Measurements from ENCODE around the gene SYT7.

The SYT7 gene

GRCh38 chr11:61552108-61552635 lies 28.7 kb downstream of the SYT7 start:
- no peak for DNase-seq

- DNase-seq = no peak
Measured at GRCh38 chr11:61551634-61552033, 29.2 kb downstream of the SYT7 start.

GRCh38 chr11:61550665-61551227 lies 30.1 kb downstream of the SYT7 start:
- DNase-seq = no peak

- no peak for DNase-seq
Measured at GRCh38 chr11:61549662-61550568, 31.0 kb downstream of the SYT7 start.

- no peak for DNase-seq
Measured at GRCh38 chr11:61549177-61549576, 31.7 kb downstream of the SYT7 start.

- DNase-seq = no peak
Measured at GRCh38 chr11:61547246-61547645, 33.6 kb downstream of the SYT7 start.

GRCh38 chr11:61546663-61547062 lies 34.2 kb downstream of the SYT7 start:
- no peak for DNase-seq

- no peak for DNase-seq
Measured at GRCh38 chr11:61545921-61546320, 35.0 kb downstream of the SYT7 start.

GRCh38 chr11:61545341-61545740 lies 35.5 kb downstream of the SYT7 start:
- DNase-seq = no peak

- DNase-seq = no peak
Measured at GRCh38 chr11:61544466-61544865, 36.4 kb downstream of the SYT7 start.

- no peak for DNase-seq
Measured at GRCh38 chr11:61543606-61544306, 37.1 kb downstream of the SYT7 start.

- no peak for DNase-seq
Measured at GRCh38 chr11:61542705-61543104, 38.2 kb downstream of the SYT7 start.

- no peak for DNase-seq
Measured at GRCh38 chr11:61542024-61542461, 38.8 kb downstream of the SYT7 start.

- DNase-seq = no peak
Measured at GRCh38 chr11:61541598-61541997, 39.3 kb downstream of the SYT7 start.

GRCh38 chr11:61540528-61540927 lies 40.3 kb downstream of the SYT7 start:
- DNase-seq = no peak

- no peak for DNase-seq
Measured at GRCh38 chr11:61539831-61540357, 41.0 kb downstream of the SYT7 start.

GRCh38 chr11:61539006-61539405 lies 41.9 kb downstream of the SYT7 start:
- DNase-seq = no peak

GRCh38 chr11:61538636-61538961 lies 42.3 kb downstream of the SYT7 start:
- DNase-seq = no peak

GRCh38 chr11:61537326-61537725 lies 43.5 kb downstream of the SYT7 start:
- no peak for DNase-seq

GRCh38 chr11:61536676-61537270 lies 44.1 kb downstream of the SYT7 start:
- no peak for DNase-seq

GRCh38 chr11:61535998-61536675 lies 44.7 kb downstream of the SYT7 start:
- no peak for DNase-seq
